ENCODE data around the gene PRKCB.

PRKCB gene

GRCh38 chr16:23900480-23901177, 64.8 kb downstream of the PRKCB start:
- TF ChIP-seq CTCF (IDR thresholded peaks at IDR 0.05), result no peak

DNA sequence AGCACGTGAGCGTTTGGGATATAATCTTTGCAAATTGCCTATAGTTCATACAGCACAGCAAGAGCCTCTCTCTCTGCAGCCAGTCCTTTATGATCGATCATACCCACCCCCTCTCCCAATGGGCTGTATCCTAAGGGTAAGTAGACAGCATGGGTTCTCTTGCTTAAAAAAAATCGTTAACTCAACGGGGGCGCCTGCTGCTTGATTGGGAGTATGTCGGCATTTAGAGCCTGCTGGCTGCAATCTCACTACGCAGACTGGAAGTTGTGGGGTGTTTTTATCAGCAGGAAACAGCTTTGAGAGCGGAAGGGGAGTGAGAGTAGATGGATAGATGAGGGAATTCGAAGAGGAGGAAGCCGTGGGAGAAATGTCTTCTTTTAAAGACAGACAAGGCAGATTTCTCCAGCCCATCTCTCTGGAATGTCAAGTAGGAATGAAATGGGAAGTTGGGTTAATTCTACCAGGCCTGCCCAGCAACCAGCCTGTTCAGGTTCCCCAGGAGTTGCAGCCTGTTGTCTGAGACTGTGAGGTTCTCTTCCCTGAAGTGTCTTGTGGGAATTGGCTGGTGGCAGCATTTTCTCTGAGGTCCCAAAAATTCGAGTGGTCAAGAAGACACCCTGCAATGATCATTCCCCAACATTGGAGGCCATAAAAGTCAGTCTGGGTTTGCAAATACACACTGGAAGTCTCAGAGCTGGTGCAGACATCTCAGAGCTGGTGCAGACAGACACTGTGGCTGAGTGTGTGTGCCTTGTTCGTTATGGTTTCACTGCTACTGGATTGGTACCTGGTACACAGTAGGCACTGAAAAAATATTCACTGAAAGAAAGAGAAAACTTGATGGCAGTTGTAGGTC, 65.6 kb downstream of the PRKCB start:
- TF ChIP-seq CTCF (IDR thresholded peaks at IDR 0.05), result no peak

DNA sequence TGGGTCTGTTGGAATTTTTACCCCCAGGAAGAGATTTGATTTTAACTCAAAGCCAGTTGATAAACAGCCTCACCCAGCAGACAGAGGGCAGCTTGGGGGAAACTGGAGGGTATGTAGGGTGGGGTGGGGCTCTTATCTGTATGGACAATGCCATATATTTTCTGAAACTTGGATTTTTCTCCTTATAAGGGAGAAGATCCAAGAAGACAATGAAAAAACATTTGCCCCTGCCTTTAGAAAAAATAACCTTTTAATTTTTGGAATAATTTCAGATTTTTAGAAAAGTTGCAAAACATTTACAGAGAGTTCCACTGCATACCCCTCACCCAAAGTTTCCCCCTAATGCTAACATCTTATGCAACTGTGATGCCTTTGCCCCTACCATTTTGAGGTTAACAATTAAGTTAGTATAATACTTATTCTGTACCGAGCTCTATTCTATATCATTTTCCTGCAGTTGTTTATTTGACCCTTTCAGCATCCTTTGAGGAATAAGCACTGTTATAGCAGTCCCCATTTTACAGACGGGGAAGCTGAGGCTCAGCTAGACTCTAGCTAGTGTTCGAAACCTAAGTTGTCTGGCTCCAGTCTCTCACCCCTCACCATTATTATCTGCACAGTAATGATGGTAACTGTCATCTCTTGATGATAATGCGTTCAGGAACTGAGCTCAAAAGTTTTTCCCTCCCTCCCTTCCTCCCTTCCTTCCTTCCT, 66.4 kb downstream of the PRKCB start:
- no peak for TF ChIP-seq CTCF (IDR thresholded peaks at IDR 0.05)

DNA sequence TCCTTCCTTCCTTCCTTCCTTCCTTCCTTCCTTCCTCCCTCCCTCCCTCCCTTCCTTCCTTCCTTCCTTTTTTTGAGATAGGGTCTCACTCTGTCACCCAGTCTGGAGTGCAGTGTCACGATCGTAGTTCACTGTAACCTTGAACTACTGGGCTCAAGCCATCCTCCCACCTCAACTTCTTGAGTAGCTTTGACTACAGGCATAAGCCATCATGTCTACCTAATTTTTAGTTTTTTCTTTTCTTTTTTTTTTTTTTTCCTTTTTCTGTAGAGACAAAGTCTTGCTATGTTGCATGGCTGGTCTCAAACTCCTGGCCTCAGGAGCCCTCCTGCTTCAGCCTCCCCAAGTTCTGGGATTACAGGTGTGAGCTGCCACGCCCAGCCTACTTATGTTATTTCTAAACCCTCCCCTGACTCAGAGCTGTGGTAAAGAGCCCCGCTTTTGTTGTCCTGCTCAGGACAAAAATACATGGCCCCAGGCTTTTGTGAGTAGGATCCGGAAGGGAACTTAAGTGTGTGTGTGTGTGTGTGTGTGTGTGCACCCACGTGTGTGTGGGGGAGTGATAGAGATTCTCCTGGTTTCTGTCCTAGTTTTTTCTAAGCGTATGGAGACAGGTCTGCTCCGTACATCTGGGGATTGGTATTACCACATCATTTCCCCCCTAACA, 67.1 kb downstream of the PRKCB start:
- no peak for TF ChIP-seq CTCF (IDR thresholded peaks at IDR 0.05)

DNA sequence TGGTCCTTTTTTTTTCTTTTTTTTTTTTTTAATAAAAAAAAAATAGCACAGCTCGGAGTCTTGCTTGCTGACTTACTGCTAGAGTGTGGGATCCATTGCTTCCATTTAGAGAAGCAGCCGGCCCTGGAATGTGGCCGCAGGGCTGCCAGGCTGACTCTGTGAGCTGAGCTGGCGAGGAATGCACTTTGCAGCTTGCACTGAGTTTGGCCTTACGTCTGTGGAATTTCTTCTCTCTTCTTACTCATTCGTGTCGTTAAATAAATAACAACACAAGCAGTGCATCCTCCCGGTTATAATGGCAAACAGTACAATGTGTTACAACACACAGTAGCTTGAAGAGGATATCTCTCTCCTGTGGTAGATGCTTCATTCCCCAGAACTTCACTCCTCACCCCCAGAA, 69.2 kb downstream of the PRKCB start:
- no peak for TF ChIP-seq CTCF (IDR thresholded peaks at IDR 0.05)

GRCh38 chr16:23907457-23907902, 71.7 kb downstream of the PRKCB start:
- TF ChIP-seq CTCF (IDR thresholded peaks at IDR 0.05), result no peak

- no peak for TF ChIP-seq CTCF (IDR thresholded peaks at IDR 0.05)
Measured at GRCh38 chr16:23907903-23908302, 72.1 kb downstream of the PRKCB start.

All from LNCAP (cell line).